ENCODE data around the gene CRELD1.
"Not testable (repeated sequence)": the region's sequence is repeated elsewhere in the genome, so short reads cannot be mapped to it uniquely, and the experiment has no call there.

DNA sequence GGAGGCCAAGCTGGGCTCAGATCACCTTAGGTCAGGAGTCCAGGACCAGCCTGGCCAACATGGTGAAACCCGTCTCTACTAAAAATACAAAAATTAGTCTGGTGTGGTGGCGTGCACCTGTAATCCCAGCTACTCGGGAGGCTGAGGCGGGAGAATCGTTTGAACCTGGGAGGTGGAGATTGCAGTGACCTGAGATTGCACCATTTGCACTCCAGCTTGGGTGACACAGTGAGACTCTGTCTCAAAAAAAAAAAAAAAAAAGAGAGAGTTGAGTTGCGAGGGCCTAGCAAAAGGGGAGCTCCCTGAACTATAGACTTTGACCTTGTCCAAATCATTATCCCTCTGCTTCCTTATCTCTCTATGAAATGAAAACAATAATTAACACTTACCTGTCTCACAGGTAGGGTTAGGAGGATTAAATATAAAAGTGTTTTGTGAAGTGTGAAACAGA lies 32.6 kb upstream of the CRELD1 start:
- TF ChIP-seq, protein P1, sequence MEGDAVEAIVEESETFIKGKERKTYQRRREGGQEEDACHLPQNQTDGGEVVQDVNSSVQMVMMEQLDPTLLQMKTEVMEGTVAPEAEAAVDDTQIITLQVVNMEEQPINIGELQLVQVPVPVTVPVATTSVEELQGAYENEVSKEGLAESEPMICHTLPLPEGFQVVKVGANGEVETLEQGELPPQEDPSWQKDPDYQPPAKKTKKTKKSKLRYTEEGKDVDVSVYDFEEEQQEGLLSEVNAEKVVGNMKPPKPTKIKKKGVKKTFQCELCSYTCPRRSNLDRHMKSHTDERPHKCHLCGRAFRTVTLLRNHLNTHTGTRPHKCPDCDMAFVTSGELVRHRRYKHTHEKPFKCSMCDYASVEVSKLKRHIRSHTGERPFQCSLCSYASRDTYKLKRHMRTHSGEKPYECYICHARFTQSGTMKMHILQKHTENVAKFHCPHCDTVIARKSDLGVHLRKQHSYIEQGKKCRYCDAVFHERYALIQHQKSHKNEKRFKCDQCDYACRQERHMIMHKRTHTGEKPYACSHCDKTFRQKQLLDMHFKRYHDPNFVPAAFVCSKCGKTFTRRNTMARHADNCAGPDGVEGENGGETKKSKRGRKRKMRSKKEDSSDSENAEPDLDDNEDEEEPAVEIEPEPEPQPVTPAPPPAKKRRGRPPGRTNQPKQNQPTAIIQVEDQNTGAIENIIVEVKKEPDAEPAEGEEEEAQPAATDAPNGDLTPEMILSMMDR (IDR thresholded peaks at IDR 0.05; ENCODE audit: low read depth, low read length), result not testable (repeated sequence)
- TF ChIP-seq EZH2phosphoT487 (IDR thresholded peaks at IDR 0.05; ENCODE audit: low read depth), result not testable (repeated sequence)

All from OCI-LY3 (cell line).